HCT116 (cell line): Measurements from ENCODE around the gene CACNG5. TPM values are rescaled to one million over a fixed set of nuclear protein-coding genes. Genes with fewer than 3 reads are reported as not detected.

Experiments
- ATAC-seq: fragments of 200-7000 bp; cut with Tn5 transposase; 2 replicates; pipeline ENCODE4 v1.9.1; 2020; ENCODE audit warnings: mild to moderate bottlenecking, moderate library complexity
- Bru-seq: library from RNA; stranded (reverse); fragments of 400-500 nt; gene quantifications from one replicate; lab custom pipeline; 2021; lab: Mats Ljungman, UMichigan
- BruChase-seq, 2 experiments: library from RNA; stranded (reverse); fragments of 400-500 nt; gene quantifications; one replicate each; lab custom pipeline; 2021; lab: Mats Ljungman, UMichigan
- BruUV-seq: library from RNA; stranded (reverse); fragments of 400-500 nt; replicated peaks from 2 replicates; lab custom pipeline; 2021; lab: Mats Ljungman, UMichigan
- CTCF ChIA-PET: fragments of 300-600 bp; sonication (Branson Sonifier 250); formaldehyde crosslinking; loops from one replicate; lab custom pipeline; 2021; ENCODE audit warnings: antibody characterized with exemption; lab: Charles Lee
- POLR2A ChIA-PET: fragments of 300-600, 350-600 bp; sonication (Branson Sonifier 250); formaldehyde crosslinking; loops from one replicate; lab custom pipeline; 2021; ENCODE audit warnings: antibody characterized with exemption; lab: Charles Lee
- RAD21 ChIA-PET, 2 experiments: fragments of 300-600 bp; sonication (Branson Sonifier 250); formaldehyde crosslinking; loops; one replicate each; lab custom pipeline; 2023; ENCODE audit warnings: low total read pairs in 2 of 2; ENCODE audit not compliant: uncharacterized antibody in 2 of 2, unreplicated experiment in 2 of 2, low non-redundant PET in 1 of 2; lab: Charles Lee
- DNase-seq: peaks from one replicate; pipeline ENCODE4 v3.0.0-alpha.2; 2010; ENCODE audit warnings: low read depth, low spot score
- H2AFZ ChIP-seq: fragments of 200-600 bp; shearing (Covaris generic), sonication (generic); 2 replicates; pipeline ENCODE4 v1.6.1; 2017; ENCODE audit warnings: low read depth, mixed run types, mixed read lengths, antibody characterized with exemption, low read length; ENCODE audit not compliant: poor library complexity, severe bottlenecking
- H3K27ac ChIP-seq: 2 replicates; pipeline ENCODE4 v1.5.1; 2012; ENCODE audit warnings: low read depth, low read length
- H3K27me3 ChIP-seq: fragments of 200-600 bp; sonication (generic); 2 replicates; pipeline ENCODE4 v1.6.1; 2016; ENCODE audit warnings: mixed run types, low read length, mixed read lengths; ENCODE audit not compliant: insufficient read depth
- H3K36me3 ChIP-seq, 2 experiments: fragments of 200-500 bp in 1 of 2; fragments of 200-600 bp in 1 of 2; sonication (Bioruptor generic) in 1 of 2; sonication (generic) in 1 of 2; 2 replicates each; pipeline versions ENCODE4 v1.5.1 to v1.6.1; 2014 to 2016; ENCODE audit warnings: low read length in 2 of 2, inconsistent platforms in 1 of 2, mixed read lengths in 1 of 2, mixed run types in 1 of 2; ENCODE audit not compliant: insufficient read depth in 2 of 2, control insufficient read depth in 1 of 2
- H3K4me1 ChIP-seq, 2 experiments: fragments of 200-600 bp in 1 of 2; sonication (generic) in 1 of 2; 2 replicates each; pipeline versions ENCODE4 v1.5.1 to v1.6.1; 2012 to 2017; ENCODE audit warnings: low read length in 2 of 2, inconsistent platforms in 1 of 2, mild to moderate bottlenecking in 1 of 2, mixed read lengths in 1 of 2, mixed run types in 1 of 2, moderate library complexity in 1 of 2; ENCODE audit not compliant: insufficient read depth in 2 of 2, control insufficient read depth in 1 of 2
- H3K4me2 ChIP-seq: fragments of 200-600 bp; sonication (generic); 2 replicates; pipeline ENCODE4 v1.6.1; 2017; ENCODE audit warnings: mixed run types, low read length, mixed read lengths
- H3K4me3 ChIP-seq, 2 experiments: fragments of 200-600 bp in 1 of 2; sonication (generic) in 1 of 2; replicated peaks in 1 of 2; 2 replicates each; pipeline ENCODE4 v1.5.1; 2011 to 2016; ENCODE audit warnings: low read length in 2 of 2, control low read depth in 1 of 2, low read depth in 1 of 2, mild to moderate bottlenecking in 1 of 2, mixed read lengths in 1 of 2, mixed run types in 1 of 2
- H3K79me2 ChIP-seq: fragments of 200-600 bp; sonication (generic); 2 replicates; pipeline ENCODE4 v1.6.1; 2017; ENCODE audit warnings: mild to moderate bottlenecking, mixed run types, low read length, moderate library complexity, mixed read lengths; ENCODE audit not compliant: insufficient read depth
- H3K9ac ChIP-seq: fragments of 200-600 bp; sonication (generic); 2 replicates; pipeline ENCODE4 v1.6.1; 2016; ENCODE audit warnings: low read length, mixed read lengths
- H3K9me2 ChIP-seq: fragments of 200-600 bp; sonication (generic), shearing (Covaris generic); 2 replicates; pipeline ENCODE4 v1.6.1; 2017; ENCODE audit warnings: mixed run types, mild to moderate bottlenecking, moderate library complexity; ENCODE audit not compliant: insufficient read depth
- H3K9me3 ChIP-seq, 2 experiments: fragments of 200-500 bp in 1 of 2; fragments of 200-600 bp in 1 of 2; sonication (Bioruptor generic) in 1 of 2; sonication (generic) in 1 of 2; 2 replicates each; pipeline ENCODE4 v1.6.1; 2014 to 2017; ENCODE audit warnings: low read length in 2 of 2, mixed read lengths in 2 of 2, inconsistent platforms in 1 of 2, low read depth in 1 of 2, mild to moderate bottlenecking in 1 of 2, mixed run types in 1 of 2, moderate library complexity in 1 of 2; ENCODE audit not compliant: control insufficient read depth in 1 of 2, insufficient read depth in 1 of 2
- H4K20me1 ChIP-seq: fragments of 200-600 bp; sonication (generic), shearing (Covaris generic); 2 replicates; pipeline ENCODE4 v1.6.1; 2017; ENCODE audit warnings: mixed run types, mild to moderate bottlenecking, moderate library complexity; ENCODE audit not compliant: insufficient read depth
- ATF3 ChIP-seq: IDR thresholded peaks from 2 replicates; pipeline ENCODE4 v1.6.1; 2012
- EGR1 ChIP-seq: IDR thresholded peaks from 2 replicates; pipeline ENCODE4 v1.6.1; 2012; ENCODE audit warnings: low read depth
- ELF1 ChIP-seq: IDR thresholded peaks from 2 replicates; pipeline ENCODE4 v1.6.1; 2012; ENCODE audit warnings: low read depth, borderline replicate concordance
- EZH2 ChIP-seq: fragments of 200-600 bp; sonication (generic); IDR thresholded peaks from 2 replicates; pipeline ENCODE4 v1.6.1; 2017; ENCODE audit warnings: antibody characterized with exemption, mixed run types
- JUND ChIP-seq: IDR thresholded peaks from 2 replicates; pipeline ENCODE4 v1.6.1; 2012
- POLR2A ChIP-seq: IDR thresholded peaks from 2 replicates; pipeline ENCODE4 v1.7.0; 2011; ENCODE audit warnings: borderline replicate concordance; ENCODE audit not compliant: insufficient read depth, insufficient read length; ENCODE audit errors: extremely low read depth
- SP1 ChIP-seq: IDR thresholded peaks from 2 replicates; pipeline ENCODE4 v1.6.1; 2012; ENCODE audit warnings: low read depth
- YY1 ChIP-seq: IDR thresholded peaks from 2 replicates; pipeline ENCODE4 v1.6.1; 2011; ENCODE audit warnings: low read length, low read depth, moderate library complexity, mild to moderate bottlenecking; ENCODE audit not compliant: insufficient replicate concordance; ENCODE audit errors: extremely low read depth
- ZBTB33 ChIP-seq: IDR thresholded peaks from 2 replicates; pipeline ENCODE4 v1.6.1; 2011; ENCODE audit warnings: mild to moderate bottlenecking, low read length, moderate library complexity; ENCODE audit not compliant: insufficient replicate concordance; ENCODE audit errors: extremely low read depth
- ZFX ChIP-seq: fragments of 450-650 bp; IDR thresholded peaks from 2 replicates; pipeline ENCODE4 v1.6.1; 2017
- ZNF274 ChIP-seq: fragments of 200-500 bp; sonication (Bioruptor generic); IDR thresholded peaks from 2 replicates; pipeline ENCODE4 v1.6.1; 2014; ENCODE audit warnings: mild to moderate bottlenecking, low read depth, low read length, inconsistent platforms
- intact Hi-C: fragments of 100-400 bp; cut with micrococcal nuclease; formaldehyde crosslinking; loops from 2 replicates; pipeline ENCODE4 v1.10.0; 2022
- long read RNA-seq: library from polyadenylated mRNA; unstranded; transcript quantifications from one replicate; pipeline ENCODE4 v2.0.0, GENCODE V29; 2021; ENCODE audit not compliant: unreplicated experiment
- polyA plus RNA-seq: library from polyadenylated mRNA; unstranded; fragments of >200 nt; gene quantifications from 2 replicates; pipeline ENCODE4 v1.2.1, GENCODE V29; 2012; ENCODE audit warnings: missing spikeins
- total RNA-seq: library from RNA; stranded (reverse); gene quantifications from one replicate; pipeline ENCODE4 v1.2.1, GENCODE V29; 2021; ENCODE audit not compliant: unreplicated experiment

CACNG5 gene
- not detected for total RNA-seq
- not detected in 2 replicates for polyA plus RNA-seq
- Bru-seq, nascent RNA, result not detected
- percentile 5 among the genes with signal in this experiment for BruChase-seq, experiment 1, labeled RNA remaining after a 6-hour chase
- not detected for BruChase-seq, experiment 2, labeled RNA remaining after a 2-hour chase
- long read RNA-seq, result 0 reads

GRCh38 chr17:66834919-66835454, at the start of gene CACNG5:
TSS of gene CACNG5 (plus strand) at chr17:66835117. CDS start at chr17:66877333, 42,216 bp downstream.
- ATAC-seq (no peak), DNase-seq (no peak)
- TF ChIP-seq EZH2, result no peak
- TF ChIP-seq SP1, result no peak
- no peak for TF ChIP-seq ELF1
- no peak for TF ChIP-seq EGR1
- no peak for TF ChIP-seq ZBTB33
- no peak for TF ChIP-seq ZNF274
- no peak for TF ChIP-seq ATF3
- TF ChIP-seq ZFX, result no peak
- no peak for TF ChIP-seq POLR2A
- TF ChIP-seq JUND, result no peak
- no peak for TF ChIP-seq YY1
- Histone ChIP-seq H3K4me2 (no peak within 1 kb of the TSS), H3K79me2 (no peaks in the 10 kb centered on the region), H4K20me1 (no peaks in the 10 kb centered on the region), H3K36me3 (no peaks in the 10 kb centered on the region), H3K27ac (no peak within 1 kb of the TSS), H3K27me3 (peaks cover 17% of the 10 kb centered on the region; the same call in 1 of the 2 replicates), H3K4me1 (no peaks in the 10 kb centered on the region), H2AFZ (no peak within 1 kb of the TSS), H3K9me3 (no peaks in the 10 kb centered on the region), H3K4me3 (no peak within 1 kb of the TSS), H3K9ac (no peak within 1 kb of the TSS), H3K9me2 (no peaks in the 10 kb centered on the region)
- CTCF ChIA-PET, result no interaction called here
- RAD21 ChIA-PET, result no interaction called here
- BruUV-seq, result no TSS peak
- intact Hi-C loops, result no loop called here
- POLR2A ChIA-PET, result no interaction called here
